GM12878 (cell line): Measurements from ENCODE around the gene METTL27. TPM values are rescaled to one million over a fixed set of nuclear protein-coding genes. Genes with fewer than 3 reads are reported as not detected.
A peak's percentile ranks its signal among the peaks of the same experiment; 100 is the strongest.

Experiments
- DPF2 ChIP-seq: fragments of 450-650 bp; IDR thresholded peaks from 2 replicates; pipeline ENCODE4 v1.6.1; 2017; ENCODE audit warnings: mild to moderate bottlenecking
- ELK1 ChIP-seq: IDR thresholded peaks from 2 replicates; pipeline ENCODE4 v1.6.1; 2012; ENCODE audit warnings: low read depth, low read length, improper control_type of control experiment
- HDAC2 ChIP-seq: fragments of 200-600 bp; sonication (generic); IDR thresholded peaks from 2 replicates; pipeline ENCODE4 v1.6.1; 2017
- IRF4 ChIP-seq: IDR thresholded peaks from 2 replicates; pipeline ENCODE4 v1.6.1; 2011; ENCODE audit warnings: low read depth, low read length
- MTA2 ChIP-seq: fragments of 450-650 bp; IDR thresholded peaks from 2 replicates; pipeline ENCODE4 v1.6.1; 2016; ENCODE audit warnings: low read depth, mild to moderate bottlenecking, moderate library complexity
- NR2C2 ChIP-seq: IDR thresholded peaks from 2 replicates; pipeline ENCODE4 v1.6.1; 2011; ENCODE audit warnings: borderline replicate concordance, low read depth; ENCODE audit not compliant: control insufficient read depth, insufficient read length
- PAX5 ChIP-seq: IDR thresholded peaks from 2 replicates; pipeline ENCODE4 v1.6.1; 2011; ENCODE audit warnings: low read depth, low read length, borderline replicate concordance
- POLR2AphosphoS2 ChIP-seq: IDR thresholded peaks from 2 replicates; pipeline ENCODE4 v1.6.1; 2011; ENCODE audit warnings: low read depth, mild to moderate bottlenecking, low read length, improper control_type of control experiment, moderate library complexity
- SIX5 ChIP-seq: IDR thresholded peaks from 2 replicates; pipeline ENCODE4 v1.6.1; 2011; ENCODE audit warnings: mild to moderate bottlenecking, low read depth, low read length, moderate library complexity; ENCODE audit not compliant: severe bottlenecking
- SKIL ChIP-seq: fragments of 450-650 bp; IDR thresholded peaks from 2 replicates; pipeline ENCODE4 v1.6.1; 2017; ENCODE audit warnings: mild to moderate bottlenecking, low read depth, inconsistent platforms; ENCODE audit not compliant: poor library complexity, severe bottlenecking
- SMAD1 ChIP-seq: fragments of 450-650 bp; IDR thresholded peaks from 2 replicates; pipeline ENCODE4 v1.6.1; 2018; ENCODE audit warnings: mild to moderate bottlenecking, low read depth; ENCODE audit not compliant: partially characterized antibody
- SMC3 ChIP-seq: IDR thresholded peaks from 2 replicates; pipeline ENCODE4 v1.6.1; 2011; ENCODE audit warnings: low read length, improper control_type of control experiment, borderline replicate concordance
- TAF1 ChIP-seq: IDR thresholded peaks from 2 replicates; pipeline ENCODE4 v1.6.1; 2011; ENCODE audit warnings: mild to moderate bottlenecking, low read depth, low read length, borderline replicate concordance
- TCF7 ChIP-seq: IDR thresholded peaks from 2 replicates; pipeline ENCODE4 v1.6.1; 2014; ENCODE audit warnings: antibody characterized with exemption, borderline replicate concordance
- USF2 ChIP-seq: IDR thresholded peaks from 2 replicates; pipeline ENCODE4 v1.6.1; 2011; ENCODE audit warnings: low read depth, low read length, improper control_type of control experiment, borderline replicate concordance
- YY1 ChIP-seq: IDR thresholded peaks from 2 replicates; pipeline ENCODE4 v1.6.1; 2011; ENCODE audit warnings: low read depth, mild to moderate bottlenecking, low read length
- ZBTB4 ChIP-seq: fragments of 450-650 bp; formaldehyde crosslinking; IDR thresholded peaks from 2 replicates; pipeline ENCODE4 v1.4.0; 2022; ENCODE audit warnings: mild to moderate bottlenecking, moderate library complexity
- ZNF217 ChIP-seq: fragments of 450-650 bp; IDR thresholded peaks from 2 replicates; pipeline ENCODE4 v1.6.1; 2017; ENCODE audit warnings: antibody characterized with exemption, mild to moderate bottlenecking
- ZSCAN29 ChIP-seq: fragments of 450-650 bp; IDR thresholded peaks from 2 replicates; pipeline ENCODE4 v1.6.1; 2017; ENCODE audit warnings: mild to moderate bottlenecking, moderate library complexity
- polyA plus RNA-seq, 11 experiments: library from polyadenylated mRNA; depleted of rRNA in 4 of 11; unstranded in 6 of 11; stranded (reverse) in 5 of 11; fragments of >200 nt; fragmentation: Nextera tagmentation in 4 of 11; fragmentation: Illumina TruSeq in 1 of 11; extraction: Ambion mirVana in 4 of 11; extraction: Trizol in 1 of 11; gene quantifications; 1 replicate in 1 of 11; 2 replicates in 10 of 11; pipeline versions ENCODE4 v1.2.1 to v1.2.3, GENCODE V29; 2011 to 2016; ENCODE audit warnings: inconsistent platforms in 2 of 11, missing spikeins in 2 of 11, low read depth in 1 of 11
- total RNA-seq, 4 experiments: library from RNA; depleted of rRNA in 3 of 4; stranded (reverse); fragments of >200 nt in 3 of 4; fragmentation: Illumina TruSeq in 1 of 4; extraction: Trizol in 1 of 4; gene quantifications; 2 replicates each; pipeline versions ENCODE4 v1.2.1 to v1.2.3, GENCODE V29; 2013 to 2021

Gene METTL27
- total and polyA plus RNA-seq, 10 of the 15 experiments (the other 5 are each of a cell fraction or from before 2014, with no cell fraction given): 0.10 to 3.4 (median 0.68) TPM

GRCh38 chr7:73851410-73852338 is 9.4 kb upstream of the METTL27 start (continued):
- TF ChIP-seq SMC3 (no peak), SKIL (no peak), ZBTB4 (CRISPR knock-in tag) (no peak), ZNF217 (no peak), SIX5 (no peak), POLR2AphosphoS2 (no peak), YY1 (no peak), PAX5 (no peak), DPF2 (peak; percentile 49; the same call in 1 of the 2 replicates), HDAC2 (no peak), NR2C2 (no peak), TAF1 (no peak), ZSCAN29 (no peak), USF2 (no peak; the same call in 1 of the 2 replicates), TCF7 (no peak), MTA2 (peak; percentile 79), IRF4 (no peak), ELK1 (no peak), SMAD1 (no peak)
